ENCODE measurements around the gene FER1L5.
"Not testable (repeated sequence)": the region's sequence is repeated elsewhere in the genome, so short reads cannot be mapped to it uniquely, and the experiment has no call there.

The FER1L5 gene

GRCh38 chr2:96637385-96638143 lies 5.0 kb upstream of the FER1L5 start:
- peak; percentile 15 for DNase-seq

GRCh38 chr2:96638144-96639121 lies 4.1 kb upstream of the FER1L5 start, which contains the start of gene KANSL3:
Gene KANSL3 (minus strand): TSS chr2:96638312. CDS start chr2:96637135, 1,177 bp downstream.
- peak; percentile 82 for DNase-seq

DNA sequence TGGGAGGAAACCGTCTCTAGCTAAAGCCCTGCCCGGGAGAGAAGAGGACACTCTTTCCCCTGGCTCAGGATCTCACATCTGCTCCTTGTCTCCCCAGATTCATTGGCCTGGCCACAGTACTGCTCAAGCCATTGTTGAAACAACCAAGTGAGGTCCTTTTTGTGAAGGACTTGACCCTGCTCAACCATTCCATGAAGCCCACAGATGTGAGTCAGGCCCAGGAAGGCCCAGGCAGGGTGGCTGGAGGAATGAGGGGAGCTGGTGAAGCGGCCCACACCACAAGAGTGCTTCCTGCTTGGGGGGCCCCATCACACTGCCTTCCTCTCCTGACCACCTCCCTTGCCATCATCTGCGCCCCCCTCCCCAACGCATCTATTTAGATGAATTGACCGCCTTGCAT lies 5.1 kb downstream of the FER1L5 start:
- DNase-seq: no peak

GRCh38 chr2:96648306-96648930 lies 5.9 kb downstream of the FER1L5 start:
- DNase-seq: no peak

GRCh38 chr2:96649342-96649741 lies 6.8 kb downstream of the FER1L5 start:
- DNase-seq: no peak

GRCh38 chr2:96651793-96652192 lies 9.2 kb downstream of the FER1L5 start:
- DNase-seq: no peak

DNA sequence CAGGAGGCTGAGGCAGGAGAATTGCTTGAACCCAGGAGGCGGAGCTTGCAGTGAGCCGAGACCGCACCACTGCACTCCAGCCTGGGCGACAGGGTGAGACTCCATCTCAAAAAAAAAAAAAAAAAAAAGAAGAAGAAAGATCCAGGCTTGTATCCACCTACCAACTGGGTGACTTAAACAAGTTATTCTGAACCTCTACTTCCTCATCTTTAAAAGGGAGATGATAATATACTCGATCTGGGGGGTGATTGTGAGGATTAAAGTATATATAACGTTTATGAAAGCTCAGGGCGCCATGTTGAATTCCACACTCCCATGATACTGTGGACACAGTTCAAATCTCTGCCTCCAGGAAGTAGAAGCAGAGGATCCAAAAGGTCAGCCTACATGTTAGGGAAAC lies 12.2 kb downstream of the FER1L5 start:
- not testable (repeated sequence) for DNase-seq

DNA sequence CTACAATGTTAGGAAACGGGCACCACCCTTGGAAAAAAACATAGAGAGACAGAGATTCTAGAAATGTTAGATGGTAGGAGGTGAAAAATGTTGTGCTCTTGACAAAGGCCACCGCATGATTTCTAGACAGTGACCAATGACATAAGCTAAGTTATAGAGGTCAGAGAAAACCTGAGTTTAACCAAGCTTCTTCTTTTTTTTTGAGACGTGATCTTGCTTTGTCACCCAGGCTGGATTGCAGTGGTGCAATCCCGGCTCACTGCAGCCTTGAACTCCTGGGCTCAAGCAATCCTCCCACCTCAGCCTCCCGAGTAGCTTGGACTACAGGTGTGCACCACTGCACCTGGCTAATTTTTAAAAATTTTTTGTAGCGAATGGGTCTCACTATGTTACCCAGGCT lies 13.0 kb downstream of the FER1L5 start:
- no peak for DNase-seq

DNA sequence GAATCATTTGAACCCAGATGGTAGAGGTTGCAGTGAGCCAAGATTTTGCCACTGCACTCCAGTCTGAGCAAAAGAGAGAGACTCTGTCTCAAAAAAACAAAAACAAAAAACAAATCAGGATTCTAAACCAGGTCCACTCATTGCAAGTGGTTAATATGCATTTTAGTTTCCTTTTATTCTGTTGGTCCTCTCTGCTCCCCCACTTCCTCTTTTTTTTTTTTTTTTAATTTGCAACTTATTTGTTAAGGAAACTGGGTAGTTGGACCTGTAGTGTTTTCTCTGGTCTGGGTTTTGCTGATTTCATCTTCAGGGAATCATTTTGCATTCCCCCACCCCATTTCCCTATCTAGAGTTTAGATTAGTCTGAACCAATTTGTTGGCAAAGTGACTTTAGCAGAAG lies 14.0 kb downstream of the FER1L5 start:
- no peak for DNase-seq

GRCh38 chr2:96661324-96661723 lies 18.8 kb downstream of the FER1L5 start:
- DNase-seq: no peak

DNA sequence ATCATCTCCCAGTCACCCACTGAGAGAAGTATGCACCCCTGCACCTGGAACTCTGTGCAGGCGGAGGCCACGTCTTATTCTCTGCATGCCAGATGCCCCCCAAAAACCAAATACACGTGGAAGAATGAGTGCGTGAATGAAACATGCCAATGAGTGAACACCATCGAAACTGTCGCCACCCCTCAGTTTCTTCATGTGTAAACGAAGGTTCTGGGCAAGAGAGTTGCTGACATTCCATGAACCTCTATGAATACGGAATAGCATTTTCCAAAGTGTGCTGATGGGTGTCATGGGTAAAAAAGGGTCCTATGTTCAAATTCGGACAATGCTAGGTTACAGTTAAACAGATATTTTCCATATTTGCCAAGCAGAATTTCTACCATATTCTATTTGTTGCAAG lies 19.8 kb downstream of the FER1L5 start:
- DNase-seq: no peak

GRCh38 chr2:96663177-96663576 lies 20.6 kb downstream of the FER1L5 start:
- no peak for DNase-seq

- no peak for DNase-seq
Measured at GRCh38 chr2:96663829-96664228, 21.3 kb downstream of the FER1L5 start.

DNA sequence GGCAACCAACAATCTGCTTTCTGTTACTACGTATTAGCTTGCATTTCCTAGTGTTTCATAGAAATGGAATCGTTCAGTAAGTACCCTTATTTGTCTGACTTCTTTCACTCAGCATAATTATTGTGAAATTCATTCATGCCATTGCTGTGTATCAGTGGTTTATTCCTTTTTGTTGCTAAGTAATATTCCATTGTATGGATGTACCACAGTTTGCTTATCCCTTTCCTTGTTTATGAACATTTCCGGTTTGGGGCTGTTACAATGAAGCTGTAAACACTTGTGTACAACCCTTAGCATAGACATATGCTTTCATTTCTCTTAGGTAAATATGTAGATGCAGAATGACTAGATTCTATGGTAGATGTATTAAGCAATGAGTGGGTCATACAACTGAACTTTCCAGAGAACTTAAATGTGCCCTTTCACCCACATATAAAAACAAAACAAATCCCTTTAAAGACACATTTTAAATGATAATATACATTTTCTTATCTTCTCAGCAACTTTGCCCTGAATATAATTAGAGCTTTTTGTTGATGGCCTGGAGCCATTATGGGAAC lies 21.9 kb downstream of the FER1L5 start:
- DNase-seq: no peak

DNA sequence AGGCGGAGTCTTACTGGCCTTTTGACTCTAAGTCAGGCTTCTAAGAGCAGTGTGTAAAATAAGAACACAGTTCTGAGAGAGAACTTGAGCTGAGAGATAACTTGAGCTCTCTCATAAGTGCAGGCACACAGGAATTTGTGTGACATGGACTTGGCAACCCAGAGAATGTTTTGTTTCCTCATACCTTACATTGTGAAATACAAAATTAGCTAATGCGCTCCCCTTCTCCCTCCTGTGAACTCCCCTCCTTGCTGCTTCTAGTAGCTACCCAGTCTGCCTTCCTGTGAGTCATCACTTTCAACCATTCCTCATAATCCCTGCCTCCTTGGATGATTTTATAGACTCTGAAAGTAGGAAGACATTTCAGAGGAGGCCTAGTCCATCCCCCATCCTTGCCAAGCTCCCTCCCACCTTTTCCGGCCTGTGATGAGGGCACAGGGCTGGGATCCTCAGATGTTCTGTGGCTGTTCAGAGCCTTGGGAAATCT lies 22.6 kb downstream of the FER1L5 start:
- DNase-seq: no peak

DNA sequence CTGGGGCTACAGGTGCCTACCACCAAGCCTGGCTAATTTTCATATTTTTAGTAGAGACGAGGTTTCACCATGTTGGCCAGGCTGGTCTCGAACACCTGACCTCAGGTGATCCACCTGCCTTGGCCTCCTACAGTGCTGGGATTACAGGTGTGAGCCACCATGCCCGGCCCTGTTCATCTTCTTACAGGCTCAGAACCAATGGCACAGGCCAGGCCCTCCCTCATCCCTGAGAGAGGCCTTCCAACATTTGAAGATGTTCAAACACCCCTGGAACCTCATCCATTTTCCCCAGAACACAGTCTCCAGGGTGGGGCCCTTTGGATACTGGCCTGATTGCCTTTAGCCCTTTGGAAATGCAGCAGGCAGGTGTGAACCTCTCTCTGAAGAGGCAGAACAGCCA lies 23.2 kb downstream of the FER1L5 start:
- DNase-seq: not testable (repeated sequence)

- no peak for DNase-seq
Measured at GRCh38 chr2:96668771-96669170, 26.2 kb downstream of the FER1L5 start.

- no peak for DNase-seq
Measured at GRCh38 chr2:96669539-96670215, 27.1 kb downstream of the FER1L5 start.

GRCh38 chr2:96679848-96680247 lies 37.3 kb downstream of the FER1L5 start:
- DNase-seq: no peak

DNA sequence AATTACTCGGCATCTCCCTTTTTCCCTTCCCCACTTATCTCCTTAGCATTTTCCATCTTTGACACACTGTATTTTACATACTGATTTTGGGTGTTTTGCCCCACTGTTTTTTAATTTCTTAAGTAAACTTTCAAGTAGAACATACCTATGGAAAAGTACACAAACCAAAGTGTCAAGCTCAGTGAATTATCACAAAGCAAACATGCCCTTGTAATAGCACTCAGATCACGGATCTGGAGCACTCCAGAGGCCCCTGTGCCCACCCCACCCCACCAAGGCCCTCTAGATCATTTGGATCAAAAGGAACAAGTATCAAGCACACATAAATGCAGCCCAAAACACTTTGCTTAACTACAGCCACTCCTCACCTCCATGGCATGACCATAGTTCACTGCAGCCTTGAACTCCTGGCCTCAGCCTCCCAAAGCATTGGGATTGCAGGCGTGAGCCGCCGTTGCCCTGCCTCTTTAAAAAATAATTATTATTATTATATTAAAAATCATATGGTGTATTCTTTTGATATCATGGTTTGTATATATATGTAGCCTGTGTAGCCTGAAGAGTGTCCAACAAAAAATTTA lies 38.1 kb downstream of the FER1L5 start:
- no peak for DNase-seq

DNA sequence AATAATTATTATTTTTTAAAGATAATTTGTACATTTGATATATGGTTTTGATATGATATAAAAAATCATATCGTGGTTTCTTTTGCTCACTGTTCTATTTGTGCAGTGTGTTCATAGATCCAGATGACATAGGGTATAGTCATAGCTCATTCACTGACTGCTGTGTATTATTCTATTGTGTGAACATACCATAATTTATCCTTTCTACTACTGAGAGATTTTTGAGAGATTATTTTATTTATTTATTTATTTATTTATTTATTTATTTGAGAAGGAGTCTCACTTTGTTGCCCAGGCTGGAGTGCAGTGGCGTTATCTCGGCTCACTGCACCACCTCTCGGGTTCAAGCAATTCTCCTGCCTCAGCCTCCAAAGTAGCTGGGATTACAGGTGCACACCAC lies 39.0 kb downstream of the FER1L5 start:
- no peak for DNase-seq

DNA sequence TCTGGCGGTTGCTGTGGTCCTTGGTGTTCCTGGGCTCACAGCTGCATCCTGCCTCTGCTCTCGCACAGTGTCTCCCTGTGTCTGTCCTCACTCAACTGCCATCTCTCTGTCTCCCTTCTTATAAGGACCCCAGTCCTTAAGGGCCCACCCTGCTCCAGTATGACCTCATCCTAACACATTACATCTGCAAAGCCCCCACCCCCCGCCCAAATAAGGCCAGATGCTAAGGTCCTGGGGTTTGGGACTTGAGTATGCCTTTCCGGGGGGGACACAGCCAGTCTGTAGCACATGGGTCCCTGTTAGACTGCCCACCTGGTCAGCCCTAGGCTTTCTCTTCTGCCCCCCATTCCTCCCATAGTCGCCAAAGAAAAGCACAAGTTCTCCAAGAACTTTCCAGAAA lies 40.7 kb downstream of the FER1L5 start:
- no peak for DNase-seq
